Activated naive CD8-positive, alpha-beta T cell treated with anti-CD3 and anti-CD28 coated beads, Interleukin-2, amount 10 ng/mL, durations not matched to agents 7 days and 5 days (primary cell): Measurements from ENCODE around the gene CHMP2A. TPM values are rescaled to one million over a fixed set of nuclear protein-coding genes. Genes with fewer than 3 reads are reported as not detected.

Experiments
- ATAC-seq: fragments of 150-1000 bp; cut with Tn5 transposase; one replicate; pipeline ENCODE4 v1.10.0; 2021; ENCODE audit warnings: low read depth, moderate library complexity
- POLR2A ChIA-PET: fragments of 350-600 bp; sonication (Branson Sonifier 250); formaldehyde crosslinking; loops from one replicate; lab custom pipeline; 2021; ENCODE audit warnings: antibody characterized with exemption; lab: Charles Lee
- DNase-seq: peaks from one replicate; pipeline ENCODE4 v3.0.0; 2021
- H3K27ac Mint-ChIP-seq: one replicate; pipeline ENCODE4 v1.8.0; 2022; ENCODE audit warnings: mild to moderate bottlenecking, mixed read lengths
- H3K27me3 Mint-ChIP-seq: one replicate; pipeline ENCODE4 v1.8.0; 2022; ENCODE audit warnings: mild to moderate bottlenecking, moderate library complexity, mixed read lengths
- H3K36me3 Mint-ChIP-seq: one replicate; pipeline ENCODE4 v1.8.0; 2021; ENCODE audit warnings: mild to moderate bottlenecking, mixed read lengths
- H3K4me1 Mint-ChIP-seq: one replicate; pipeline ENCODE4 v1.8.0; 2021; ENCODE audit warnings: mixed read lengths
- H3K4me3 Mint-ChIP-seq: one replicate; pipeline ENCODE4 v1.8.0; 2022; ENCODE audit warnings: mild to moderate bottlenecking, moderate library complexity, mixed read lengths
- H3K9me3 Mint-ChIP-seq: one replicate; pipeline ENCODE4 v1.8.0; 2021; ENCODE audit warnings: mixed read lengths
- total RNA-seq, 2 experiments: library from RNA; stranded (reverse); gene quantifications; one replicate each; pipeline ENCODE4 v1.2.3, GENCODE V29; 2021

CHMP2A gene
- total RNA-seq, 2 experiments from 2014 or later: 99.0 to 111 TPM

DNA sequence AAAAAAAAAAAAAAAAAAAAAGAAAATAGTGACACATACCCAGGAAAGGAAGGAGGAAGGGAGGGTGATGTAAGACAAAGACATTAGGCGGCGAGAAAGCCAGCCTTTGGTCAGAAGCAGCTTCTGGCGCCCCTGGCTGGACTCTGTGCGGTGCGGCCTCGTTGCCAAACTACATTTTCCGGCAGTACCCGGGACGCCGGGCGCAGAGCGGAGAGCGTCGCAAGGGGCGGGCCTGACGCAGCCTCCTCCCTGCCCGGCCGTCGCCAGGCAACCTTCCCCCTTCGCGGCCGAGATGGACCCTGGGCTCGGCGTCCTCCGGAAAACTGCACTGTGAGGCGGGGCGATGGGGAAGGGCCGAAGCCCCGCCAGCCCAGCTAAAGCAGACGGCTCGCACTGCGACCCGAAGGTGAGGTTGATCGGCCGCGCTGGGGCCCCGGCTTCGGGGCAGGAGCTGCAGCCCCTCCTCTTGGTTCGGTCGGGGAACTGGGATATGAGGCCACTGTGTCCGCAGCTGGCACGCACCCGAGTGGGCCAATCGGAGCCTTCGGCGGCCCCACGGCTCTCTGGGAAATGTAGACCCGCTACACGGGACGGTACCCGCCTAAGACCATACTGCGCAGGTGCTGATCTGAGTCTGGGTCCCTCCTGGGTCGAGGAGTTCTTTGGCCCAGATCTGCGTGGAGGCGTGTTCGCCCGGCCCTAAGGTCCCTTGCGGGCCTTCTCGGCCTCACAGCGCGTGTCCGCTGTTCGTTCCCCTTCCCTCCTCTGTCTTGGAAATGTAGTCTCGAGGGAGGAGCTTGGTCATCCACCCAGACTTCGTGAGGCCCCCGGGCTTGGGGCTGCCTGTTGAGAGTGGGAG is 20.5 kb upstream of the CHMP2A start:
- no peaks in the 10 kb centered on the region for H3K9me3 Mint-ChIP-seq
- DNase-seq (peak; percentile 86), ATAC-seq (peak; percentile 39)

GRCh38 chr19:58573658-58574164 is 18.8 kb upstream of the CHMP2A start:
- POLR2A ChIA-PET: interaction anchor here (0.7 to 0.8 kb wide), 3 partner anchors 10 to 25 kb away, joined by 3 read pairs; partner anchors contain the start of gene CHMP2A
- H3K27me3 Mint-ChIP-seq: no peaks in the 10 kb centered on the region
- H3K4me1 Mint-ChIP-seq: peaks cover 33% of the 10 kb centered on the region

More for the DNA sequence above, 20.5 kb upstream of the CHMP2A start:
- no peaks in the 10 kb centered on the region for H3K27me3 Mint-ChIP-seq
- H3K4me3 Mint-ChIP-seq: peak overlapping the region; percentile 98
- POLR2A ChIA-PET: interaction anchor here (0.6 to 3.1 kb wide), 12 partner anchors 11 to 99 kb away, joined by 3 to 36 read pairs (median 10); partner anchors contain the start of genes CHMP2A, TRIM28, ZBTB45 and ZNF446
- H3K27ac Mint-ChIP-seq: peak overlapping the region; percentile 91
- peaks cover 38% of the 10 kb centered on the region for H3K4me1 Mint-ChIP-seq
- H3K36me3 Mint-ChIP-seq: peaks cover 4% of the 10 kb centered on the region

DNA sequence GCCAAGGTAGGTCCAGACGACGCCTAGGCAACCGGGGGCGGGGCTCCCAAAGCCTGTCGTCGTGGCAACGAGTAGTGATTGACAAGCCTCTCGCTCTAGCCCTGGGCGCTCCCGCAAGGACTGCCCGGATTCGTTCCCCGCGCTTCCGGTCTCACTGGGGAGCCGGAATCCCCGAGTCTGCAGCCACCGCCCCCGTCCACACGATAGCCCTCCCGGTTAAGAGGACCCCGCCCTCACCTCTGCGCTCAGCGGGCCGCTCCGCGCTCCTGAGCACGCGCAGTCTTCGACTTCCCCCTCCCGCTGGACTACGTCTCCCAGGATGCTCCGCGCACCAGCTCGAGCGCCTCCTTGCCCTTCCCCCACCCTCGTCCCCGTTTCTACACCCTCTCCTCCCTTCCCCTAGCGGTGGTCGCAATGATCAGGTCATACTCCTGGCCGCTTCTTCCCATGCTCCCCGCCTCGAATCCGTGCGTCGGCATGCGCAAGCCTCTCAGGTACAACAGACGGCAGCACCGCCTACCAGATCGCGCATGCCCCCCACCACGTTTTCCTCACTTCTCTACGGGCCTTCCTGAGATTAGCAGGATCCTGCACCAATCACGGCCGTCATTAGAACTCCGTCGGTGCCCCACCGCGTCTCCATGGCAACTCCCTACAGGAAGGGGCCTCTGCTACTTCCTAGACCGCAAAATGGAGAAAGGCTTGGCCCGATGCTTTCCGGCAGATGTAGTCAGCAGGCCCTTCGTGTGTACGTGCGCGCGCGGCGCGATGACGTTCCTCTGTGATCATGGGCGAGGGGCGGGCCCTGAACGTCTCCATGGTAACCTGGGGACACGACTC is 18.1 kb upstream of the CHMP2A start, which contains the start of gene MZF1:
MZF1 (minus strand) TSS at position 518 of the 840 bp plus-strand sequence. CDS start 1,946 bp downstream, outside the sequence.
- peaks cover 34% of the 10 kb centered on the region for H3K4me1 Mint-ChIP-seq

More at GRCh38 chr19:58573658-58574164, 18.8 kb upstream of the CHMP2A start:
- peak overlapping the region; percentile 98 for H3K4me3 Mint-ChIP-seq
- no peaks in the 10 kb centered on the region for H3K9me3 Mint-ChIP-seq
- DNase-seq (no peak), ATAC-seq (no peak)
- peak overlapping the region; percentile 100 for H3K27ac Mint-ChIP-seq
- peaks cover 8% of the 10 kb centered on the region for H3K36me3 Mint-ChIP-seq

GRCh38 chr19:58572026-58572817 is 17.3 kb upstream of the CHMP2A start:
- POLR2A ChIA-PET: interaction anchor here (0.6 to 4.9 kb wide), 7 partner anchors 12 to 294 kb away, joined by 3 to 50 read pairs (median 4); partner anchors contain the start of genes CHMP2A, TRIM28, UBE2M and ZBTB45
- DNase-seq: no peak
- no peaks in the 10 kb centered on the region for H3K9me3 Mint-ChIP-seq
- peaks cover 34% of the 10 kb centered on the region for H3K4me1 Mint-ChIP-seq
- H3K27me3 Mint-ChIP-seq: no peaks in the 10 kb centered on the region
- no peak for ATAC-seq
- H3K4me3 Mint-ChIP-seq: peak overlapping the region; percentile 98
- peaks cover 10% of the 10 kb centered on the region for H3K36me3 Mint-ChIP-seq
- H3K27ac Mint-ChIP-seq: peak overlapping the region; percentile 100

More for the DNA sequence above, 18.1 kb upstream of the CHMP2A start, which contains the start of gene MZF1:
- peak within 1 kb of the TSS; percentile 98 for H3K4me3 Mint-ChIP-seq
- POLR2A ChIA-PET: interaction anchor here (0.6 to 4.9 kb wide), 8 partner anchors 9 to 295 kb away, joined by 3 to 50 read pairs (median 4); partner anchors contain the start of genes CHMP2A, TRIM28, UBE2M and ZBTB45
- no peaks in the 10 kb centered on the region for H3K27me3 Mint-ChIP-seq
- peak within 1 kb of the TSS; percentile 100 for H3K27ac Mint-ChIP-seq
- peak; percentile 63 for ATAC-seq
- peak; percentile 99 for DNase-seq
- H3K36me3 Mint-ChIP-seq: peaks cover 10% of the 10 kb centered on the region
- no peaks in the 10 kb centered on the region for H3K9me3 Mint-ChIP-seq

- ATAC-seq (no peak), DNase-seq (no peak)
- Mint-ChIP-seq H3K36me3 (peaks cover 10% of the 10 kb centered on the region), H3K9me3 (no peaks in the 10 kb centered on the region), H3K4me3 (peak overlapping the region; percentile 98), H3K27me3 (no peaks in the 10 kb centered on the region), H3K27ac (peak overlapping the region; percentile 100), H3K4me1 (peaks cover 34% of the 10 kb centered on the region)
- POLR2A ChIA-PET: interaction anchor here (1.5 to 4.9 kb wide), 3 partner anchors 11 to 51 kb away, joined by 4 to 50 read pairs (median 10); partner anchors contain the start of genes UBE2M and ZBTB45
Measured at GRCh38 chr19:58571575-58571947, 16.7 kb upstream of the CHMP2A start.

DNA sequence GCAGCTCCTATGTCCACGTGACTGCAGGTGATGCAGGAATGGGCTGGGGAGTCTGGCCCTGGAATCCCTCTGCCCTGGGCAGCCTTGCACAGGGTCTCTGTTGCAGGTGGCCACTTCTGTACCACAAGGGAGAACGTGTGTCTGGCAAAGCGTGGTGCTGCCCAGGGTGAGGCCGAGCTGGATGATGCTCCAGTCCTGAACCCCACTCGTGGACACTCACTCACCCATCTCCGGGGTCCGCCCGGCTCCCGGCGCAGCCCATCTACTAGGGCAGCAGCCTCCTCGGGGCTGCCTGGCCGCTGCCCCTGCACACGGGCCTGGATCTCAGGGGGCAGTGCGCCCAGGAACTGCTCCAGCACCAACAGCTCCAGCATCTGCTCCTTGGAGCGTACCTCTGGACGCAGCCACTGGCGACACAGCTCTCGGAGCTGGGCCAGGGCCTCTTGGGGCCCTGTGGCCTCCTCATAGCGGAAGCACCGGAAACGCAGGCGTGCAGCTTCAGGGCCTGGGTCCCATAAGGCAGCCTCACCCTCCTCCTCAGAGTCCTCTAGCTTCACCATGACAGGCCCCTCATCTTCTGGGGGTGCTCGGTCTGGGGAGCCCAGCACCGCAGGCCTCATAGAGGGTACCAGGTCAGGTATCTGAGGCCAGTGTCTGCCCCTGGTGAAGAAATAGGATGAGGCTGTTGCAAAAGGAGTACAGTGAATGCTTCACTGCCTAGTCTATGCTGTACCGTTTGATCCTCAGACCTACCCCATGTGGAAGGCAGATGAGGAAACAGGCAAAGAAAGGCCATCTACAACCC is 16.1 kb upstream of the CHMP2A start:
- POLR2A ChIA-PET: interaction anchor here (1.3 to 4.9 kb wide), 3 partner anchors 10 to 51 kb away, joined by 3 to 50 read pairs (median 10); partner anchors contain the start of genes TRIM28, UBE2M and ZBTB45
- Mint-ChIP-seq H3K4me3 (no peak overlapping the region), H3K36me3 (peaks cover 10% of the 10 kb centered on the region), H3K4me1 (peaks cover 33% of the 10 kb centered on the region), H3K27me3 (no peaks in the 10 kb centered on the region), H3K9me3 (no peaks in the 10 kb centered on the region), H3K27ac (no peak overlapping the region)
- DNase-seq: peak; percentile 26
- no peak for ATAC-seq

DNA sequence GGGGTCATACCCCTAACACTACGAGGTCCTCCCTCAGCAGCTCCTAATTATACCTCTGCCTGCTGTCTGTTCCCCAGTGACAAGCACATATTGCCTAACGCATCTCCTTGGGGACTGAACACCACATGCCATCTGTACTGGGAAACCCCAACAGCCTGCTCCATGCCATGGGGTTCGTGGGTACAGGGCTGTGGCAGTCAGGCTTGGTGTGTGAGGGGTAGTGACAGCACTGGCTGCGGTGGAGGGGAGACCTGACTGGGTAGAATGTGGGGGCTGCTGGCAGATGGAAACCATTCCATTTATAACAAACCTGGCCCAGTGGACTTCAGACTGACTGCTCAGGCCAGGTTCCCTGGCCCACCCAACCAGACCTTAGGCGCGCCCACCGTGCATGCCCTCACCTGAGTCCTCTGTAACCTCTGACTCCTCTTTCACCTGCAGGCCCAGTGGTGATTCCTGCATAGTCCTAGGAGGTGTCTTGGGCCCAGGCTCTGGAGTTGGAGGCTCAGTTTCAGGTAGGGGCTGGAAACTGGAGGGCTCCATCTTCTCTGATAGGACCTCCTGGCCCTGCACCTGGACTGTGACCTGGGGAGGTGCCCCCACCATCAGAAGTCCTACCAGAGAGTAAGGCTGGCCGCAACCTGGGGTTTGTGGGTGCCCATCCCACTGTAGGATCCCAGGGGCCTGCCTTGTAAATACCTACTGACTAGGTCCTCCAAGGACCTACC is 15.2 kb upstream of the CHMP2A start:
- DNase-seq (no peak), ATAC-seq (no peak)
- no peak overlapping the region for H3K27ac Mint-ChIP-seq
- POLR2A ChIA-PET: interaction anchor here (1.3 to 4.9 kb wide), 4 partner anchors 8 to 50 kb away, joined by 3 to 50 read pairs (median 6); partner anchors contain the start of genes TRIM28, UBE2M and ZBTB45
- H3K27me3 Mint-ChIP-seq: no peaks in the 10 kb centered on the region
- H3K36me3 Mint-ChIP-seq: peaks cover 10% of the 10 kb centered on the region
- no peak overlapping the region for H3K4me3 Mint-ChIP-seq
- H3K4me1 Mint-ChIP-seq: peaks cover 30% of the 10 kb centered on the region
- no peaks in the 10 kb centered on the region for H3K9me3 Mint-ChIP-seq

DNA sequence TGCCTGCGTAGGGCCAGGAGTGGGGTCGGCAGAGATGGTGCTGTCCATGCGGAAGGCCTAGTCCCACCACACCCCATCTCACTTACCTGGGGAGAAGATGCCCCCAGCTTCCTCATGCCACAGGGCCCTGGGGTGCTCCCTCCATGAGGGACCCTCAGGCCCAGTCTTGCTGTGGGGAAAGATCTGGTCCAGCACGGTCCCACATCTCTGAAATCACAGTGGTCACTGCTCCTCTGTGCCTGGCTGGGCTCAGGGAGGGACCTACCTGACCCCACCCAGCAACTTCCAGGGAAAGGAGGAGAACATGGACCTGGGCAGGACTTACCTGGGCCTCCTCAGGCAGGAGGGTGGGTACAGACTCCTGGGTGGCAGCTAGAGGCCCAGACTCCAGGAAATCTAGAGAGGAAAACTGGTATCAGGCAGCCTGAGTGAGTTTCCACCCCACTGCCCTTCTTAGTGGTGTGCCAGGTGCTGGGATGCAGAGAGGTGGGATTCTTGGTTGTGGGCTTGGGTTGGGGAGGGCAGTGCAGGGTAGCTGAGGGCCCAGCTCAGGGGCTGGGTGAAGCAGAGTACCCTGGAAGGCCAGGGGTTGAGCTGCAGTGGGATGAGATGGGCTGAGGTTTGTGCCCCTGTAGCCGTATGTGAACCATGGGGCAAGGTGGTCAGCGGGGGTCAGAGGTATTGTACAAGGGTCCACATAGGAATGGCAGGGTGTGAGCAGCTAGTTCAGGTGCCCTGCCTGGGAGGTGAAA is 14.5 kb upstream of the CHMP2A start:
- POLR2A ChIA-PET: interaction anchor here (0.8 to 4.9 kb wide), 4 partner anchors 9 to 26 kb away, joined by 3 to 50 read pairs (median 3); partner anchors contain the start of genes TRIM28 and UBE2M
- no peak overlapping the region for H3K4me3 Mint-ChIP-seq

GRCh38 chr19:58568453-58569130 is 13.7 kb upstream of the CHMP2A start:
- POLR2A ChIA-PET: interaction anchor here (0.8 to 4.9 kb wide), 4 partner anchors 8 to 25 kb away, joined by 3 to 50 read pairs (median 6); partner anchors contain the start of genes CHMP2A, TRIM28 and UBE2M
- no peak for ATAC-seq
- Mint-ChIP-seq H3K9me3 (no peaks in the 10 kb centered on the region), H3K27me3 (no peaks in the 10 kb centered on the region), H3K4me3 (no peak overlapping the region), H3K27ac (peak overlapping the region; percentile 46), H3K4me1 (peaks cover 35% of the 10 kb centered on the region), H3K36me3 (peaks cover 11% of the 10 kb centered on the region)
- no peak for DNase-seq

More for the DNA sequence above, 14.5 kb upstream of the CHMP2A start:
- Mint-ChIP-seq H3K9me3 (no peaks in the 10 kb centered on the region), H3K27ac (peak overlapping the region; percentile 15), H3K4me1 (peaks cover 32% of the 10 kb centered on the region), H3K36me3 (peaks cover 11% of the 10 kb centered on the region), H3K27me3 (no peaks in the 10 kb centered on the region)
- DNase-seq (no peak), ATAC-seq (no peak)
